Liver (tissue), 2 donors: Measurements from ENCODE around the gene NTM.

ENCODE experiments used
- JUND ChIP-seq, 2 donors: IDR thresholded peaks; 2 replicates each; pipeline ENCODE4 v1.6.1; 2016; ENCODE audit warnings: antibody characterized with exemption in 2 of 2
- TF ChIP-seq, protein P1 (sequence below): IDR thresholded peaks from 2 replicates; pipeline ENCODE4 v1.6.1; 2016; ENCODE audit warnings: antibody characterized with exemption
- donor health status: healthy.

DNA sequence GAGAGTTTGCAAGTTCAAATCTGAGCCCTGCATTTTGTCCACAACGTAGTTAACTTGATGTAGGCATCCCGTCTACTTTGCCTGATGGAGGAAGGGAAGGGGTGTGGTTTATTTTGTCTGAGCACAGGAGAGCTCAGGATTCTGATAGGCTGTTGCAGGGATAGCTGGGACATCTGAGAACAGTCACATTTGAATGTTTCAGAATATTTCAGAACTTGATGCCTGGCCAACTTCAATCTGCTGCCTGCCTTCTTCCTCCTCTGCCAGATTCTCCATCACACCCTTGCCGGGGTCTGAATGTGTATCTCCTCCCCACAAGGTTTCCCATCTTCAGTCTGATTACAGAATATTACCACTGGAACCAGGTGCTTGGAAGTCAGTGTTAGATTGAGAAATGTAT, 51.6 kb downstream of the NTM start:
- TF ChIP-seq, protein P1, sequence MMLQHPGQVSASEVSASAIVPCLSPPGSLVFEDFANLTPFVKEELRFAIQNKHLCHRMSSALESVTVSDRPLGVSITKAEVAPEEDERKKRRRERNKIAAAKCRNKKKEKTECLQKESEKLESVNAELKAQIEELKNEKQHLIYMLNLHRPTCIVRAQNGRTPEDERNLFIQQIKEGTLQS, result no peak
- TF ChIP-seq JUND (IDR thresholded peaks at IDR 0.05), result no peak
